Activated T-cell treated with anti-CD3 and anti-CD28 coated beads, Interleukin-2, amount 50 U/mL, for 4 hours (primary cell): Measurements from ENCODE around the gene HOXB8. TPM values are rescaled to one million over a fixed set of nuclear protein-coding genes. Genes with fewer than 3 reads are reported as not detected.

Source experiments
- ATAC-seq, 2 donors: fragments of 200-7000 bp; cut with Tn5 transposase; one replicate each; pipeline ENCODE4 v1.10.0; 2021
- DNase-seq: peaks from one replicate; pipeline ENCODE4 v3.0.0-alpha.2; 2020
- H3K27me3 Mint-ChIP-seq: one replicate; pipeline ENCODE4 v1.8.0; 2021; ENCODE audit warnings: low read depth, mixed read lengths
- H3K36me3 Mint-ChIP-seq: one replicate; pipeline ENCODE4 v1.8.0; 2022; ENCODE audit warnings: mixed read lengths; ENCODE audit not compliant: insufficient read depth
- H3K4me1 Mint-ChIP-seq: one replicate; pipeline ENCODE4 v1.8.0; 2021; ENCODE audit warnings: low read depth, mixed read lengths
- H3K4me3 Mint-ChIP-seq: one replicate; pipeline ENCODE4 v1.8.0; 2021; ENCODE audit warnings: mild to moderate bottlenecking, moderate library complexity, mixed read lengths
- H3K9me3 Mint-ChIP-seq: one replicate; pipeline ENCODE4 v1.8.0; 2021; ENCODE audit warnings: mixed read lengths
- total RNA-seq, 3 donors: library from RNA; stranded (reverse); gene quantifications; one replicate each; pipeline ENCODE4 v1.2.1, GENCODE V29; 2021

Gene HOXB8
- total RNA-seq, 3 donors from 2014 or later, result 0.14 to 0.18 TPM; not detected in 1

GRCh38 chr17:48563385-48563838, 51.7 kb downstream of the HOXB8 start:
- DNase-seq, result no peak
- Mint-ChIP-seq H3K27me3 (peaks cover 13% of the 10 kb centered on the region), H3K36me3 (no peaks in the 10 kb centered on the region), H3K4me1 (peaks cover 5% of the 10 kb centered on the region), H3K9me3 (no peaks in the 10 kb centered on the region), H3K4me3 (no peak overlapping the region)
- ATAC-seq, result no peak

DNA sequence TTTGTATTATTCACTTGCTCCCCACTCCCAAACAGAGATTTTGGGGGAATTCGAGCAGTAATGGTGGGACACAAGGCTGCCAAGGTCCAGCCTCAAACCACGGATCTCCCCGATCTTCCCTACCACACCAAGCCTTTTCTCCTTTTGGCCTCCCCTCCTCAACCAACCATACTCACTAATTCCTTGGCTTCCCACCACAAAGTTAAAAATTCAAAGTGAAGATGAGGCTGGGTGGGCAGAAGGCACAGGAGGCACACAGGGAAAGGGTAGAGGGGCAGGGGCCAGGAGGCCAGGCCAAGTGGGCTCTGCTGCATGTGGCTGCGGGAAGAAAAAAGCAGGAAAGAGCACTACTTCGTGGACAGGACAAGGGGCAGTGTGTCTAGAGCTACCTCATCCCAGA, 52.2 kb downstream of the HOXB8 start:
- ATAC-seq (no peak), DNase-seq (no peak)
- no peaks in the 10 kb centered on the region for H3K9me3 Mint-ChIP-seq
- no peak overlapping the region for H3K4me3 Mint-ChIP-seq
- peaks cover 5% of the 10 kb centered on the region for H3K4me1 Mint-ChIP-seq
- no peaks in the 10 kb centered on the region for H3K36me3 Mint-ChIP-seq
- H3K27me3 Mint-ChIP-seq, result peaks cover 11% of the 10 kb centered on the region

Other genes starting within 250 kb of the HOXB8 start
- gene SKAP1, start 185.1 kb downstream of the HOXB8 start, total RNA-seq, result 10 to 100 TPM; 25.8 to 33.9 (median 28.7) TPM
- not detected for gene HOXB1, start 84.3 kb downstream of the HOXB8 start, total RNA-seq
- gene HOXB2, start 70.2 kb downstream of the HOXB8 start, total RNA-seq, result 10 to 100 TPM; 12.9 to 21.3 (median 12.9) TPM
- 1 to 10 TPM in 2 of 3 donors, under 1 TPM in 1; 0.94 to 1.6 (median 1.4) TPM for gene HOXB4, start 36.9 kb downstream of the HOXB8 start, total RNA-seq
- 1 to 10 TPM in 1 of 3 donors, under 1 TPM in 2; 0.50 to 1.0 (median 0.81) TPM for gene HOXB3, start 25.1 kb downstream of the HOXB8 start, total RNA-seq
- gene HOXB5, start 21.5 kb downstream of the HOXB8 start, total RNA-seq, result under 1 TPM in 1 of 3 donors, not detected in 2; 0.08 TPM
- under 1 TPM in 2 of 3 donors, not detected in 1; 0.24 to 0.27 TPM for gene HOXB6, start 10.3 kb downstream of the HOXB8 start, total RNA-seq
- under 1 TPM; 0.18 to 0.43 (median 0.38) TPM for gene HOXB7, start 4.3 kb downstream of the HOXB8 start, total RNA-seq
- gene HOXB9, start 11.1 kb upstream of the HOXB8 start, total RNA-seq, result 1 to 10 TPM in 2 of 3 donors, under 1 TPM in 1; 0.63 to 1.4 (median 1.2) TPM
- not detected for gene PRAC1, start 107.2 kb upstream of the HOXB8 start, total RNA-seq
- gene PRAC2, start 107.9 kb upstream of the HOXB8 start, total RNA-seq, result not detected
- under 1 TPM in 1 of 3 donors, not detected in 2; 0.11 TPM for gene HOXB13, start 113.5 kb upstream of the HOXB8 start, total RNA-seq
- not detected for gene TTLL6, start 201.9 kb upstream of the HOXB8 start, total RNA-seq
- 10 to 100 TPM; 34.0 to 45.5 (median 34.3) TPM for gene CALCOCO2, start 215.7 kb upstream of the HOXB8 start, total RNA-seq